PC-9 (cell line): ENCODE data around the gene RBP5. TPM values are rescaled to one million over a fixed set of nuclear protein-coding genes. Genes with fewer than 3 reads are reported as not detected.

Source experiments
- BruUV-seq: library from RNA; stranded (reverse); fragments of 400-500 nt; replicated peaks from 2 replicates; lab custom pipeline; 2021; lab: Mats Ljungman, UMichigan
- CTCF ChIA-PET: fragments of 300-600 bp; sonication (Branson Sonifier 250); formaldehyde crosslinking; loops from one replicate; lab custom pipeline; 2022; ENCODE audit warnings: antibody characterized with exemption; lab: Charles Lee
- POLR2A ChIA-PET: fragments of 300-600 bp; sonication (Branson Sonifier 250); formaldehyde crosslinking; loops from one replicate; lab custom pipeline; 2022; ENCODE audit warnings: antibody characterized with exemption; ENCODE audit not compliant: unreplicated experiment; lab: Charles Lee
- DNase-seq, 2 experiments: peaks; one replicate each; pipeline versions ENCODE4 v3.0.0 to v3.0.0-alpha.2; 2015 to 2022; ENCODE audit warnings: mixed read lengths in 1 of 2
- H2AFZ ChIP-seq: fragments of 200-600 bp; sonication (generic); 2 replicates; pipeline ENCODE4 v1.8.1; 2017; ENCODE audit warnings: antibody characterized with exemption
- H3F3A ChIP-seq: fragments of 200-600 bp; sonication (generic); 2 replicates; pipeline ENCODE4 v1.8.1; 2017; ENCODE audit warnings: antibody characterized with exemption, mild to moderate bottlenecking, low read depth; ENCODE audit not compliant: insufficient read depth
- H3K27ac ChIP-seq: fragments of 200-600 bp; sonication (generic); 2 replicates; pipeline ENCODE4 v1.6.1; 2016; ENCODE audit warnings: mixed run types
- H3K27me3 ChIP-seq: fragments of 200-600 bp; sonication (generic); 2 replicates; pipeline ENCODE4 v1.6.1; 2016; ENCODE audit warnings: low read depth, mixed run types; ENCODE audit not compliant: insufficient read depth
- H3K36me3 ChIP-seq: fragments of 200-600 bp; sonication (generic); 2 replicates; pipeline ENCODE4 v1.6.1; 2016; ENCODE audit warnings: low read depth, mixed run types
- H3K4me1 ChIP-seq: fragments of 200-600 bp; sonication (generic); replicated peaks from 2 replicates; pipeline ENCODE4 v1.6.1; 2016; ENCODE audit warnings: mixed run types; ENCODE audit not compliant: insufficient read depth
- H3K4me2 ChIP-seq: fragments of 200-600 bp; sonication (generic); 2 replicates; pipeline ENCODE4 v1.6.1; 2017; ENCODE audit warnings: mixed run types
- H3K4me3 ChIP-seq: fragments of 200-600 bp; sonication (generic); 2 replicates; pipeline ENCODE4 v1.6.1; 2016; ENCODE audit warnings: mixed run types
- H3K79me2 ChIP-seq: fragments of 200-600 bp; sonication (generic); 2 replicates; pipeline ENCODE4 v1.6.1; 2017; ENCODE audit warnings: low read depth, mixed run types
- H3K9me2 ChIP-seq: fragments of 200-600 bp; sonication (generic); 2 replicates; pipeline ENCODE4 v1.8.1; 2017; ENCODE audit warnings: mild to moderate bottlenecking; ENCODE audit not compliant: insufficient read depth
- H3K9me3 ChIP-seq: fragments of 200-600 bp; sonication (generic); 2 replicates; pipeline ENCODE4 v1.8.1; 2016; ENCODE audit warnings: low read depth; ENCODE audit not compliant: insufficient read depth
- H4K20me1 ChIP-seq: fragments of 200-600 bp; sonication (generic); 2 replicates; pipeline ENCODE4 v1.8.1; 2017; ENCODE audit not compliant: insufficient read depth
- EZH2 ChIP-seq: fragments of 200-600 bp; sonication (generic); IDR thresholded peaks from 2 replicates; pipeline ENCODE4 v1.8.0; 2017; ENCODE audit warnings: antibody characterized with exemption, low read depth
- intact Hi-C: fragments of 100-400 bp; cut with micrococcal nuclease; formaldehyde crosslinking; loops from one replicate; pipeline ENCODE4 v1.10.0; 2022; ENCODE audit not compliant: unreplicated experiment
- total RNA-seq: library from RNA; stranded (reverse); gene quantifications from 2 replicates; pipeline ENCODE4 v1.2.3, GENCODE V29; 2021
- TF ChIP-seq, protein P1 (sequence below): fragments of 200-600 bp; sonication (generic); conservative IDR thresholded peaks from 2 replicates; pipeline ENCODE4 v1.6.1; 2017; ENCODE audit warnings: mixed run types, antibody characterized with exemption, mild to moderate bottlenecking, moderate library complexity

The RBP5 gene
- total RNA-seq, 1 experiment from 2014 or later = 0.74 TPM

DNA sequence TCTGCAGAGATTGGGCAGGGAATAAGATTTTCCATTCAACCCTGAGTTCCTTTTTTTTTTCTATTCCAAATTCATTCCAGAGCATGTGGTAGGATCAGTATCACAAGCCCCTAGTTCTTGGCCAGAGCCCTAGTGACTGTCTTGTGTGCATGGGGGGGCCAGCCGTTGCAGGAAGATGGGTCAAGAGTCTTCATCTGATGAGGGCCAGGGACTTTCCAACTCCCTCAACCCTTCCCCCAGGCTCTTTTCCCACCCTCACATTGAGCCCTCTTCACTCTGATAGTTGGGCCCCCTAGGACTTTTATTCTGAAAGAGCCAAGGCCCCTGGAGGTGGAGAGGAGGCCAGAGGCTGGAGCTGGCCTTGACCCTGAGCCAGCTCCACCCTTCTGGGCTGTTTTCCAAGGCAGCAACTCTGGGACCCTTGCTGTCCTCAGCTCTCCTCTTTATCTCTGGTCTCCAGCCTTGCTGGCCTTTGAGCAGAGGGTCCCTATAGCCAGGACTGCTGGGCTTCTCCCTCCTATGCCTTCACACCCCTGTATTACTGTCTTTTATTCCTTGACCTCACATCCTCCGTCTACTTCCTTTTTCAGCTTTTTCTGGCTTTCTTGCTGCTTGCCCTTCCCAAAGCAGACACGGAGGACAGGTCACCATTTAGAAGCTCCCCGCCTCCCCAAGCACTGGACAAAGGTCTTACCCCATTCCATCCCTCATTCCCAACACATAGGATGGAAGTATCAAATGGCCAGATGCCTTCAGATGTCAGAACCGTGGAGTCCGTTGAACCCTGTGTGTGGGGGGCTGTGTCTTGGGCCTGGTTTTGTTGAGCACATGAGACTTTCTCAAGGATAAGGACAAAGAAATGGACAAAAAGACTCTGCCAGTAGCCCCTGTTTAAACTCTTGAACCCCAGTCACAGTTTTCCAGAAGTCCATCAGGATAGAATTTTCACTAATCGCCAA is 5.6 kb downstream of the RBP5 start:
- CTCF ChIA-PET = interaction anchor here (0.6 kb wide), 1 partner anchor 145 kb away, joined by 12 read pairs; no protein-coding TSS in a partner anchor
- no peak for DNase-seq
- no TSS peak for BruUV-seq
- no peak overlapping the region for H3K4me3 ChIP-seq
- no peak for TF ChIP-seq EZH2
- TF ChIP-seq, protein P1, sequence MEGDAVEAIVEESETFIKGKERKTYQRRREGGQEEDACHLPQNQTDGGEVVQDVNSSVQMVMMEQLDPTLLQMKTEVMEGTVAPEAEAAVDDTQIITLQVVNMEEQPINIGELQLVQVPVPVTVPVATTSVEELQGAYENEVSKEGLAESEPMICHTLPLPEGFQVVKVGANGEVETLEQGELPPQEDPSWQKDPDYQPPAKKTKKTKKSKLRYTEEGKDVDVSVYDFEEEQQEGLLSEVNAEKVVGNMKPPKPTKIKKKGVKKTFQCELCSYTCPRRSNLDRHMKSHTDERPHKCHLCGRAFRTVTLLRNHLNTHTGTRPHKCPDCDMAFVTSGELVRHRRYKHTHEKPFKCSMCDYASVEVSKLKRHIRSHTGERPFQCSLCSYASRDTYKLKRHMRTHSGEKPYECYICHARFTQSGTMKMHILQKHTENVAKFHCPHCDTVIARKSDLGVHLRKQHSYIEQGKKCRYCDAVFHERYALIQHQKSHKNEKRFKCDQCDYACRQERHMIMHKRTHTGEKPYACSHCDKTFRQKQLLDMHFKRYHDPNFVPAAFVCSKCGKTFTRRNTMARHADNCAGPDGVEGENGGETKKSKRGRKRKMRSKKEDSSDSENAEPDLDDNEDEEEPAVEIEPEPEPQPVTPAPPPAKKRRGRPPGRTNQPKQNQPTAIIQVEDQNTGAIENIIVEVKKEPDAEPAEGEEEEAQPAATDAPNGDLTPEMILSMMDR = no peak
- POLR2A ChIA-PET = interaction anchor here (0.6 kb wide), 1 partner anchor 385 kb away, joined by 3 read pairs; no protein-coding TSS in a partner anchor
- H3K36me3 ChIP-seq = no peaks in the 10 kb centered on the region
- H3K9me3 ChIP-seq = no peaks in the 10 kb centered on the region
- H3K27me3 ChIP-seq = no peaks in the 10 kb centered on the region
- no peak overlapping the region for H3K27ac ChIP-seq
- H4K20me1 ChIP-seq = no peaks in the 10 kb centered on the region
- H2AFZ ChIP-seq = no peak overlapping the region
- no peaks in the 10 kb centered on the region for H3K79me2 ChIP-seq
- no peak overlapping the region for H3K4me2 ChIP-seq
- intact Hi-C loops = no loop called here
- no peaks in the 10 kb centered on the region for H3K9me2 ChIP-seq
- H3K4me1 ChIP-seq = no peaks in the 10 kb centered on the region
- H3F3A ChIP-seq = no peaks in the 10 kb centered on the region

DNA sequence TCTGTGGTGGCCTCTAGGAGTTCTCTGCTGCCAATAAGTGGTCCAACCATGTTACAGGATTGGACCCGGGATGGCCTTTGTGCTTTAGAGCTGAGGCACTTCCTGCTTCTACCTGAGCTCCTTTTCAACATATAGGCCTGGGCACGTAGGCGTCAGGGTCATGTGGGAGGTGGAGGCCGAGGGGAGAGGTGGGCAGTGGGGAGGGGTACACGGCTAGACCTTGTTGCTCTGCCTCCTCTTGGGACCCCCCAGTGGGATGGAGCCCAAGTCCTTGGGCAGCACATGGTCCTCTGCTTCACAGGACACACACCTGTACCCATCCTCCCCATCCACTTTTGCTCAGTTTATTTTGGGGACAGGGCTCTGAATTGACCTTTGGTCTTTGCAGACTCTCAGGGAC is 7.4 kb downstream of the RBP5 start:
- H3F3A ChIP-seq = no peaks in the 10 kb centered on the region

DNA sequence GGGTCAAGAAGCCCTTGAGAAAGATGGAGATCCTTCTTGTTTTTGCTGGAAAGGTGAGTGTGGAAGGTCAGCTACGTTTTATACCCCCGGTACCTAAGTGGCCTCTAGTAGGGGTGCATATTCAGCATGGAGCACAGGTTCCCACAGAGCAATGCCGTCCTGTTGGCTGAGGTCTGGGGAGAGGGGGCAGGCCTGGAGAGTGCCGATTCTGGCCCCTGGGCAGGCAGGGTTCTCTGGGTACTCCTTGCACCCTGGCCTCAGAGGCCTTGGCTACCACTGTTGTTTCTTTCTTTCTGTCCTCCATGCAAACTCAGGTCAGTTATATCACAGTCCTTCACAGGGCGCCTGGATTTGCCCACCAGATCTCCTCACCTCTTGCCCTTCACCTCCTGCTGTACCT is 8.5 kb downstream of the RBP5 start:
- Histone ChIP-seq H3K27me3 (no peaks in the 10 kb centered on the region), H3K4me3 (no peak overlapping the region), H3K36me3 (peaks cover 4% of the 10 kb centered on the region; the same call in 1 of the 2 replicates), H3K4me2 (no peak overlapping the region), H3F3A (no peaks in the 10 kb centered on the region), H3K9me2 (no peaks in the 10 kb centered on the region), H2AFZ (no peak overlapping the region), H3K9me3 (no peaks in the 10 kb centered on the region), H4K20me1 (no peaks in the 10 kb centered on the region), H3K27ac (no peak overlapping the region), H3K79me2 (no peaks in the 10 kb centered on the region), H3K4me1 (no peaks in the 10 kb centered on the region)
- intact Hi-C loops = no loop called here
- DNase-seq = no peak
- TF ChIP-seq, protein P1 = no peak
- TF ChIP-seq EZH2 = no peak
- no TSS peak for BruUV-seq
- POLR2A ChIA-PET = no interaction called here
- CTCF ChIA-PET = no interaction called here

More for the DNA sequence above, 7.4 kb downstream of the RBP5 start:
- Histone ChIP-seq H3K9me2 (no peaks in the 10 kb centered on the region), H3K4me3 (no peak overlapping the region), H3K79me2 (no peaks in the 10 kb centered on the region), H3K4me2 (no peak overlapping the region), H2AFZ (no peak overlapping the region), H3K4me1 (no peaks in the 10 kb centered on the region), H4K20me1 (no peaks in the 10 kb centered on the region), H3K36me3 (no peaks in the 10 kb centered on the region), H3K9me3 (no peaks in the 10 kb centered on the region), H3K27me3 (no peaks in the 10 kb centered on the region), H3K27ac (no peak overlapping the region)
- intact Hi-C loops = no loop called here
- BruUV-seq = no TSS peak
- CTCF ChIA-PET = no interaction called here
- DNase-seq = no peak
- POLR2A ChIA-PET = no interaction called here
- TF ChIP-seq, protein P1 = no peak
- no peak for TF ChIP-seq EZH2
